ENCODE data around the gene PDGFRB.

PDGFRB gene

GRCh38 chr5:150129454-150129812, 26.2 kb downstream of the PDGFRB start:
- DNase-seq = no peak

DNA sequence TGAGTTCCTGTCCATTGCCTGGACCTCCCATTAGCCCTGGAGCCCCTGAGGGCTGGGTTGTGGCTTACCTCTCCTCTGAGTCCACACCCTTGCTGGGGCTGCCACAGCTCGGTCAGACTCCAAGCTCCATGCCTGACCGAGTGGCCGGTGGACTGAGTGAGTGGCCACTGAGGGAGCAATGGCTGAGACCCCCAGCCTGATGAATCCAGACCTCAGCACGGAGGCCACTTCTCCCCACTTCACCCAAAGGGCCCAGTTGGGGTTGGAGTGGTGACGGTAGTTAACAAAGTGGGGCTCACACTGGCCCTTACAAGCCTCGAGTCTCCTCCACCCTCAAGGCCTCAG, 28.8 kb downstream of the PDGFRB start:
- no peak for DNase-seq

DNA sequence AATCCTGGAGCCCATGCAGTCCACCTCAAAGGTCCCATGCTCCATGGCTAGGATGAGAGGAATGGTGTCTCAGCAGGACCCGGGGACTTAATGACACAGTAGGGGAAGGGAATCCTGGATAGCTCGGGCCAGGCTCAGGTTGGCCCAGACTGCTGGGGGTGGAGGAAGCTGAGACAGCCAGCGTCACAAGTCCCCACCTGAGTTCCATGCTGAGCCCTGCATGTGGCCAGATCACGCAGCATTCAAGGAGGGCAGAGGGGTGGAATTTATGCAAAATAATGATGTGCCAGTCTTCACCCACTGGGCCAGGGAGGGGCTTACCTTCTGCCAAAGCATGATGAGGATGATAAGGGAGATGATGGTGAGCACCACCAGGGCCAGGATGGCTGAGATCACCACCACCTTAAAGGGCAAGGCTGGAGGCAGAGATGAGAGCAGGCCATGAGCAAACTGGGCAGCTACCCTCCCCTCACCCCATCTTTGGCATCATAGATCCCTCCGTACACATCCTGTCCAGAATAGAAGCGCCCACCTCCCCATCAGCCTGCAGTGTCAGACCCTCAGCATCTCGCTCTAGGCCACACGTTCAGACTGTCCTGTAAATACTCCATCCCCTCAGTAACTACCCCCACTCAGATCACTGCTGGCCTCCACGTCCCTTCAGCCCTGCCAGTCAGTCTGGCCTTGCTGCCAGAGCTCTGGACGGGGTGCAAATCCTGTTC, 29.3 kb downstream of the PDGFRB start:
- no peak for DNase-seq

DNA sequence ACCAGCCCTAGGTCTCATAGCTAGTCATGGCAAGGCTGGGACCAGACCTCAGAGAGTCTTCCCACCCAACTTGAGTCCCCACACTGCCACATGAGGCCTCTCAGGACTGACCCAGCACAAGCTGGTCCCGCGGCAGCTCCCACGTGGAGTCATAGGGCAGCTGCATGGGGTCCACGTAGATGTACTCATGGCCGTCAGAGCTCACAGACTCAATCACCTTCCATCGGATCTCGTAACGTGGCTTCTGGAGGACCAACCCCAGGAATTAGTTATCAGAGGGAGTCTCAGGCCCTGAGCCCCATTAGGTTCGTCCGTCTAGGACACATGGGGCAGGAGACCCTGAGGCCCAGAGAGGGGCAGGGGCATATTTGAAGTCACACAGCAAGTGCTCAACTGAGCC, 30.3 kb downstream of the PDGFRB start:
- DNase-seq = no peak

- DNase-seq = no peak
Measured at GRCh38 chr5:150124596-150124995, 31.0 kb downstream of the PDGFRB start.

DNA sequence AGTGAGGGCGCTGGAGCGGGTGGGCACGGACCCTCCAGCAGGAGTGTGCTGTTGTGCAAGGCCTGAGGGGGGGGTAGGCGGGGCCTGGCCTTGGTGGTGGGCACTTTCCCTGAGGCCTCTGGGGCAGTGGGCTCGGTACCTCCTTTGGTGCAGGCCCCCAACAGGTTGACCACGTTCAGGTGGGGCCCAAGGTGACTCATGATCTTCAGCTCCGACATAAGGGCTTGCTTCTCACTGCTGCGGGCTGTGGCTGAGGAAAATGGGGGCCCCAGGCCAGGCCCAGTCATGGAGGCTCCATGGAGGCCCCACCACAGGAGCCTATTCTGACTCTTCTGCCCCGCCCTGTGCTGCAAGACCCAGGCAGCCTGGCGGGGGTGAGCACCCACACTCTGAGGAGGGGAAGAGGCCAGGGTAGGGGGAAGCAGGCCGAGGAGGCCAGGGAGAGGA, 31.5 kb downstream of the PDGFRB start:
- no peak for DNase-seq

DNA sequence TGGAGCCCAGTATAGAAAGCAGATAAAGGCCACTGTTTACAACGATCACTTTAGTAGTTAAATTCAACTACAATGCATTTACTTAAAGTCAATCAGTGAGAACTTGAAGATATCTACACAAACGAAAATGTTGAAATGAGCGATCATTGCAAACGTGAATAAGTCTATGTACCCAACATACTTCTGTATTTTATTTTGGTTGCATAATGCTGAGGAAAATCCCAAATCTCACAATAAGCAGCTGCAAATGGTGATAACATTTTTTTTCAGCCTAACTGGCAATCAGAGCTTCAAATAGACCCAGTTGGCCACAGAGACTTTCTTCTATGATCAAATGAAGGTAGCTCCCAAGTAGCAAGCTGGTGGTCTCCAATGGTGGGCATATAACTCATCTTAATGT, 32.1 kb downstream of the PDGFRB start:
- DNase-seq = no peak

- no peak for DNase-seq
Measured at GRCh38 chr5:150122536-150123481, 32.8 kb downstream of the PDGFRB start.

GRCh38 chr5:150122158-150122510, 33.5 kb downstream of the PDGFRB start:
- no peak for DNase-seq

DNA sequence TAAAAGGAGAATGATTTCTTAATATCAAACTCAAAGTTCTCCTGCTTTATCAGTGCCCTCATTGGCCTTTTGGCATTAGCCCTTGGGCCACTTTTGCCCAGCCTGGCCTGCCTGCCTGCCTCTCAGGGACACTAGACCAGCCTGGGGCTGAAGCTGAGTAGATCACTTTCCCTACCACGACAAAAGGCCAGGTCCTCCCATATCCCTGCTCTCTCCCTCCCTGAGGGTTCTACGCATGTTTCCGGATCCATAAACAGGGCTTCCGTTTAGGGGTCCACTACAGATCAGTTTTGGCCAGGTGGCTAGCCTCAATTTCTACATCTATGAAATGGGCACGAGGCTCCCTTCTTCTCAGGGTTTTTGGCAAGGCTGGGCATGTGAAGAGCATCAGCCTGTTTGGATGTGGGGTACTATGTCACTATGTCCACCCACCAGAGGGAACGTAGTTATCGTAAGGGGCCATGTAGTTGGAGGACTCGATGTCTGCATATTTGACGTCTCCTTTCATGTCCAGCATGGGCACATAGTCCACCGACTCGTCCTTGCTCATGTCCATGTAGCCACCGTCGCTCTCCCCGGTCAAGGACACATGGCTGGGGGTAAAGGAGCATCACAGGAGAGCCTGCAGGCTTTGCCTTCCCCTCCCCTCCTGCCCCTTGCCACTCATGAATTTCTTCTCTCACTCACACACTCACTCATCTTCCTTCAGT, 34.0 kb downstream of the PDGFRB start:
- no peak for DNase-seq

DNA sequence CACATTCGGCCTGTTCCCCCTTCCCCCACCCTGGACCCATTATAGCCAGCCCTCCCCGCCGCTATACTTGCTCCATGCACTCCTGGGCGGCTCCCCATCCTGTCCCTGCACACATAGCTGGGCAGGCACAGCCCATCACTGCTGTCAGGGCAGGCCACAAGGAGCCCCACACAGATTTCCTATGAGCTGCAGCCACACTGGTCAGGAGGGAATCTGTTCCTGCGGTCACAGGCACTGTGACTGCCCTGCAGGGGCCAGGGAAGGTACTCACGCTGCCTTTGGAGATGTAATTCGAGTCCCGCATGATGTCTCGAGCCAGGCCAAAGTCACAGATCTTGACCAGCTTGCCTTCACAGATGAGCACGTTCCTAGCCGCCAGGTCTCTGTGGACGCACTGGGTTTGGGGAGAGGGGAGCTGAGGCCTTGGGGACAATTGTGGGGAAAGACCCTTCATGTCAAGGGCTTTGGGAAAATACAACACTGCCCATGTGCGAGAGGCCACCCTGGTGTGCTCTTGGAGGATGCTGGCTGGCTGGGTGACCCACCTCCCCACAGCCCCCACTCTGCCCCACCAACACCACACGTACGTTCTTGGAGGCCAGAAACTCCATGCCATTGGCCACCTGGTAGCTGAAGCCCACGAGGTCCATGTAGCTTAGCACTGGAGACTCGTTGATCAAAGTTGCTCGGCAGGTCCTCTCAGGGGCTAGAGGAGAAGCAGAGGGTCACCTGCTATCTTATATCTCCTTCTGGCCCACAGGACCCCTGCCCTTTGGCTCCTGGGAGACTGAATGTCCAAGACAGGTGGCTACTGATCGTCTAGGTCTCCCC, 34.8 kb downstream of the PDGFRB start:
- no peak for DNase-seq

- DNase-seq = no peak
Measured at GRCh38 chr5:150120062-150120441, 35.6 kb downstream of the PDGFRB start.

GRCh38 chr5:150119421-150120061, 36.1 kb downstream of the PDGFRB start:
- DNase-seq = no peak

- no peak for DNase-seq
Measured at GRCh38 chr5:150118561-150119229, 37.0 kb downstream of the PDGFRB start.

GRCh38 chr5:150117945-150118560, 37.6 kb downstream of the PDGFRB start:
- no peak for DNase-seq

- DNase-seq = no peak
Measured at GRCh38 chr5:150116667-150117400, 38.8 kb downstream of the PDGFRB start.

DNA sequence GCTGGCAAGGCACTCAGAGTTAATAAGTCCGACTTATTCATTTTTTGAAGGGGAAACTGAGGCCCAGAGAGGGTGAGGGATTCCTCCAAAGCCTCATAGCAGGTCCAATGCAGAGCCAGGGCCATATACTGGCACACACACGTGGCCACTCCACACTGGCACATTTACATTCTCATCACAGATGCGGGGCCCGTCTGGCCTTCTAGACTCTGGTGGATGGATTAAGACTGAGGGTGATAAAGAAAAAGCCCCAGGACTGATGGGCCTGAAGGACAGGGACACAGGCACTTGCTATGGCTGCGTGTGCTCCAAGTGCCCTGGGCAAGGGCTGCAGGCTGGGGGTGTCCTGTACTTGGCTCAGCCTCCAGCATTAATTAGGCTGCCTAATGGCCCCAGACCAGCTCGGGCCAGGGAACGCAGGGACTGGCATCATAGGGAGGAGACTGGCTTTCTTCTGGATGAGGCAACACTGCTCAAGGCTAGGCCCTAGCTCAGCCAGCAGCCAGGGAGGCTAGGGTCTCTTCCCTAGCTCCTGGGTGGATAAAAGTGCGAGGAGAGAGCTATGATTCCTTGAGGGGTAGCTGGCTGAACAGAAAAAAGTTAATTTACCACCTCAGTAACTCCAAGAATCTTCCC, 40.8 kb downstream of the PDGFRB start:
- no peak for DNase-seq

- no peak for DNase-seq
Measured at GRCh38 chr5:150114102-150114641, 41.5 kb downstream of the PDGFRB start.

- no peak for DNase-seq
Measured at GRCh38 chr5:150113047-150113744, 42.4 kb downstream of the PDGFRB start.
